Keratinocyte (primary cell): ENCODE data around the gene POU2AF2. TPM values are rescaled to one million over a fixed set of nuclear protein-coding genes. Genes with fewer than 3 reads are reported as not detected.

Experiments
- DNase-seq: peaks from one replicate; pipeline ENCODE4 v3.0.0-alpha.2; 2011; ENCODE audit warnings: low read depth, missing footprints, low spot score
- FAIRE-seq: peaks from 2 replicates; lab custom pipeline; 2011; peaks lifted over from hg19 to GRCh38; lab: Jason Lieb, UNC
- H2AFZ ChIP-seq: 2 replicates; pipeline ENCODE4 v1.6.0; 2012; ENCODE audit warnings: low read length, control low read depth, inconsistent platforms; ENCODE audit not compliant: control insufficient read depth
- H3K27ac ChIP-seq: 2 replicates; pipeline ENCODE4 v1.5.1; 2011; ENCODE audit warnings: low read length; ENCODE audit not compliant: control insufficient read depth, insufficient read depth
- H3K27me3 ChIP-seq: 3 replicates; pipeline ENCODE4 v1.6.0; 2011; ENCODE audit warnings: low read length; ENCODE audit not compliant: control insufficient read depth, insufficient read depth; ENCODE audit errors: extremely low read depth
- H3K36me3 ChIP-seq, 2 experiments: 2 replicates in 1 of 2; 3 replicates in 1 of 2; pipeline ENCODE4 v1.5.1; 2011; ENCODE audit warnings: low read length in 2 of 2, mild to moderate bottlenecking in 1 of 2; ENCODE audit not compliant: control insufficient read depth in 2 of 2, insufficient read depth in 2 of 2; ENCODE audit errors: extremely low read depth in 1 of 2
- H3K4me1 ChIP-seq: 3 replicates; pipeline ENCODE4 v1.5.1; 2011; ENCODE audit warnings: low read length; ENCODE audit not compliant: control insufficient read depth, insufficient read depth; ENCODE audit errors: extremely low read depth
- H3K4me2 ChIP-seq: 3 replicates; pipeline ENCODE4 v1.6.0; 2011; ENCODE audit warnings: low read depth, low read length; ENCODE audit not compliant: control insufficient read depth, insufficient read depth; ENCODE audit errors: extremely low read depth
- H3K4me3 ChIP-seq, 3 experiments: fragments of 200-600 bp in 1 of 3; sonication (generic) in 1 of 3; 2 replicates in 2 of 3; 3 replicates in 1 of 3; pipeline ENCODE4 v1.5.1; 2011 to 2016; ENCODE audit warnings: low read length in 3 of 3, mild to moderate bottlenecking in 3 of 3, control low read depth in 2 of 3, inconsistent platforms in 1 of 3, low read depth in 1 of 3, mixed read lengths in 1 of 3, mixed run types in 1 of 3, moderate library complexity in 1 of 3; ENCODE audit not compliant: control insufficient read depth in 2 of 3, insufficient read depth in 2 of 3; ENCODE audit errors: extremely low read depth in 1 of 3
- H3K79me2 ChIP-seq: 2 replicates; pipeline ENCODE4 v1.6.0; 2012; ENCODE audit warnings: low read length; ENCODE audit not compliant: control insufficient read depth, insufficient read depth
- H3K9ac ChIP-seq: 3 replicates; pipeline ENCODE4 v1.6.0; 2011; ENCODE audit warnings: low read length; ENCODE audit not compliant: control insufficient read depth, insufficient read depth; ENCODE audit errors: extremely low read depth
- H3K9me1 ChIP-seq: 3 replicates; pipeline ENCODE4 v1.6.0; 2011; ENCODE audit warnings: low read length; ENCODE audit not compliant: control insufficient read depth, insufficient read depth; ENCODE audit errors: extremely low read depth
- H3K9me3 ChIP-seq: 2 replicates; pipeline ENCODE4 v1.5.1; 2012; ENCODE audit warnings: low read depth, low read length; ENCODE audit not compliant: control insufficient read depth
- H4K20me1 ChIP-seq: 3 replicates; pipeline ENCODE4 v1.6.0; 2011; ENCODE audit warnings: low read length; ENCODE audit not compliant: control insufficient read depth, insufficient read depth; ENCODE audit errors: extremely low read depth
- CTCF ChIP-seq, 3 experiments: IDR thresholded peaks in 1 of 3; conservative IDR thresholded peaks in 1 of 3; optimal IDR thresholded peaks in 1 of 3; 2 replicates in 2 of 3; 3 replicates in 1 of 3; pipeline versions ENCODE3 to v1.5.1; 2011; ENCODE audit warnings: low read length in 3 of 3, mild to moderate bottlenecking in 3 of 3, moderate library complexity in 2 of 3, control low read depth in 1 of 3, inconsistent platforms in 1 of 3; ENCODE audit not compliant: insufficient read depth in 2 of 3; ENCODE audit errors: extremely low read depth in 1 of 3
- EZH2 ChIP-seq: IDR thresholded peaks from one replicate; pipeline ENCODE4 v1.6.1; 2012; ENCODE audit warnings: inconsistent platforms, mild to moderate bottlenecking, low read length, moderate library complexity
- dilution Hi-C: fragments of 300-500 bp; cut with MboI; formaldehyde crosslinking; loops from one replicate; pipeline ENCODE4 v1.7.0; 2020; ENCODE audit warnings: low sequenced_read_pairs; ENCODE audit not compliant: extremely low pct_ligation_motif_present
- polyA minus RNA-seq, 3 experiments: library from RNA; depleted of rRNA, polyadenylated mRNA; stranded (reverse); fragments of >200 nt; gene quantifications; 1 replicate in 1 of 3; 2 replicates in 1 of 3; 3 replicates in 1 of 3; pipeline ENCODE4 v1.2.3, GENCODE V29; 2011
- polyA plus RNA-seq, 5 experiments: library from polyadenylated mRNA; depleted of rRNA in 3 of 5; stranded (reverse) in 3 of 5; stranded (forward) in 1 of 5; unstranded in 1 of 5; fragments of >200 nt; gene quantifications; 1 replicate in 1 of 5; 2 replicates in 3 of 5; 3 replicates in 1 of 5; pipeline versions ENCODE4 v1.2.1 to v1.2.3, GENCODE V29; 2011 to 2012; ENCODE audit warnings: missing spikeins in 2 of 5, low read depth in 1 of 5, low replicate concordance in 1 of 5

The POU2AF2 gene
- not detected in 3 replicates for polyA plus RNA-seq
- not detected for polyA plus RNA-seq (2011; ENCODE audit: low read depth)
- polyA plus RNA-seq (2011; cell fraction: cytosol; rRNA removed): not detected in 2 replicates
- polyA plus RNA-seq (2011; cell fraction: nucleus; rRNA removed): not detected in 2 replicates
- polyA plus RNA-seq (2012; ENCODE audit: low replicate concordance): not detected in 2 replicates
- polyA minus RNA-seq: not detected in 3 replicates
- not detected for polyA minus RNA-seq (2011; cell fraction: cytosol; rRNA and poly(A)+ RNA removed)
- not detected in 2 replicates for polyA minus RNA-seq (2011; cell fraction: nucleus; rRNA and poly(A)+ RNA removed)

- no peaks in the 10 kb centered on the region for H3K36me3 ChIP-seq
- H3K4me1 ChIP-seq: no peaks in the 10 kb centered on the region
- H3K4me3 ChIP-seq: no peak within 1 kb of the TSS
- H3K4me2 ChIP-seq: no peak within 1 kb of the TSS
- no peak within 1 kb of the TSS for H2AFZ ChIP-seq
- no peaks in the 10 kb centered on the region for H3K9me3 ChIP-seq
- no peaks in the 10 kb centered on the region for H3K9me1 ChIP-seq
- dilution Hi-C loops: no loop called here
- FAIRE-seq (no peak), DNase-seq (no peak)
- no peaks in the 10 kb centered on the region for H4K20me1 ChIP-seq
- H3K27me3 ChIP-seq: no peaks in the 10 kb centered on the region
- no peaks in the 10 kb centered on the region for H3K79me2 ChIP-seq
- H3K9ac ChIP-seq: no peak within 1 kb of the TSS
- no peak for TF ChIP-seq CTCF (optimal IDR thresholded peaks at IDR 0.05 in 1 of 3, IDR thresholded peaks at IDR 0.05 in 1 of 3, conservative IDR thresholded peaks at IDR 0.05 in 1 of 3; ENCODE audit: extremely low read depth in 1 of 3, insufficient read depth in 2 of 3, low read length in 3 of 3)
- no peak for TF ChIP-seq EZH2
- H3K27ac ChIP-seq: no peak within 1 kb of the TSS
These were observed at the start of gene POU2AF2 for GRCh38 chr11:111245425-111245824. Gene POU2AF2 (plus strand): TSS chr11:111245725. CDS start chr11:111245854, 129 bp downstream.

GRCh38 chr11:111200010-111200534, 45.5 kb upstream of the POU2AF2 start:
- FAIRE-seq (no peak), DNase-seq (no peak)
- Histone ChIP-seq H3K9me3 (no peaks in the 10 kb centered on the region), H3K4me2 (no peak overlapping the region), H2AFZ (no peak overlapping the region), H3K27ac (no peak overlapping the region), H3K9ac (no peak overlapping the region), H3K79me2 (no peaks in the 10 kb centered on the region), H3K4me3 (no peak overlapping the region), H3K36me3 (no peaks in the 10 kb centered on the region), H3K4me1 (no peaks in the 10 kb centered on the region), H3K9me1 (no peaks in the 10 kb centered on the region), H4K20me1 (no peaks in the 10 kb centered on the region), H3K27me3 (no peaks in the 10 kb centered on the region)
- dilution Hi-C loops: no loop called here
- TF ChIP-seq EZH2: no peak
- TF ChIP-seq CTCF (optimal IDR thresholded peaks at IDR 0.05 in 1 of 3, IDR thresholded peaks at IDR 0.05 in 1 of 3, conservative IDR thresholded peaks at IDR 0.05 in 1 of 3; ENCODE audit: extremely low read depth in 1 of 3, insufficient read depth in 2 of 3, low read length in 3 of 3): no peak
